Measurements from ENCODE around the gene ALK. TPM values are rescaled to one million over a fixed set of nuclear protein-coding genes. Genes with fewer than 3 reads are reported as not detected.

The ALK gene
- total RNA-seq, 1 experiment from 2014 or later: 0.37 TPM

GRCh38 chr2:29611850-29612249 lies 309.5 kb downstream of the ALK start:
- DNase-seq (ENCODE audit: low read depth): peak; percentile 27

- DNase-seq (ENCODE audit: low read depth): no peak
These were observed 310.1 kb downstream of the ALK start for GRCh38 chr2:29611261-29611660.

GRCh38 chr2:29610569-29610968 lies 310.8 kb downstream of the ALK start:
- no peak for DNase-seq (ENCODE audit: low read depth)

- DNase-seq (ENCODE audit: low read depth): no peak
These were observed 314.4 kb downstream of the ALK start for GRCh38 chr2:29607038-29607420.

GRCh38 chr2:29606104-29607037 lies 315.0 kb downstream of the ALK start:
- DNase-seq (ENCODE audit: low read depth): peak; percentile 95

GRCh38 chr2:29603341-29603740 lies 318.0 kb downstream of the ALK start:
- DNase-seq (ENCODE audit: low read depth): no peak

- peak; percentile 67 for DNase-seq (ENCODE audit: low read depth)
These were observed 319.5 kb downstream of the ALK start for GRCh38 chr2:29601872-29602271.

- DNase-seq (ENCODE audit: low read depth): no peak
These were observed 320.1 kb downstream of the ALK start for GRCh38 chr2:29601321-29601720.

GRCh38 chr2:29599946-29600345 lies 321.4 kb downstream of the ALK start:
- peak; percentile 8 for DNase-seq (ENCODE audit: low read depth)

- DNase-seq (ENCODE audit: low read depth): no peak
These were observed 322.4 kb downstream of the ALK start for GRCh38 chr2:29598978-29599377.

- no peak for DNase-seq (ENCODE audit: low read depth)
These were observed 324.4 kb downstream of the ALK start for GRCh38 chr2:29597035-29597434.

- DNase-seq (ENCODE audit: low read depth): no peak
These were observed 324.8 kb downstream of the ALK start for GRCh38 chr2:29596584-29596983.

- DNase-seq (ENCODE audit: low read depth): no peak
These were observed 329.8 kb downstream of the ALK start for GRCh38 chr2:29591600-29591999.

GRCh38 chr2:29590211-29590610 lies 331.2 kb downstream of the ALK start:
- DNase-seq (ENCODE audit: low read depth): no peak

GRCh38 chr2:29589440-29590103 lies 331.8 kb downstream of the ALK start:
- no peak for DNase-seq (ENCODE audit: low read depth)

- no peak for DNase-seq (ENCODE audit: low read depth)
These were observed 333.8 kb downstream of the ALK start for GRCh38 chr2:29587402-29588190.

GRCh38 chr2:29586919-29587318 lies 334.5 kb downstream of the ALK start:
- DNase-seq (ENCODE audit: low read depth): no peak

- no peak for DNase-seq (ENCODE audit: low read depth)
These were observed 337.7 kb downstream of the ALK start for GRCh38 chr2:29583548-29584156.

- DNase-seq (ENCODE audit: low read depth): peak; percentile 39
These were observed 338.3 kb downstream of the ALK start for GRCh38 chr2:29583104-29583503.

GRCh38 chr2:29582062-29582461 lies 339.3 kb downstream of the ALK start:
- no peak for DNase-seq (ENCODE audit: low read depth)

- no peak for DNase-seq (ENCODE audit: low read depth)
These were observed 341.2 kb downstream of the ALK start for GRCh38 chr2:29580223-29580622.

All from M059J (cell line).